H1 (cell line): Measurements from ENCODE around the gene NMRAL1. TPM values are rescaled to one million over a fixed set of nuclear protein-coding genes. Genes with fewer than 3 reads are reported as not detected.

Experiments used
- BACH1 ChIP-seq: IDR thresholded peaks from 2 replicates; pipeline ENCODE4 v1.6.1; 2012; ENCODE audit warnings: low read length, improper control_type of control experiment
- CBX8 ChIP-seq: fragments of 300-800, 300-1000 bp; sonication (generic); IDR thresholded peaks from 2 replicates; pipeline ENCODE4 v1.7.1; 2016; ENCODE audit warnings: low read depth, low read length, borderline replicate concordance
- CHD1 ChIP-seq: IDR thresholded peaks from 2 replicates; pipeline ENCODE4 v1.6.1; 2012; ENCODE audit warnings: low read depth, low read length, improper control_type of control experiment
- CHD2 ChIP-seq: IDR thresholded peaks from 2 replicates; pipeline ENCODE4 v1.6.1; 2012; ENCODE audit warnings: low read length, improper control_type of control experiment
- EZH2 ChIP-seq: fragments of 200-600 bp; sonication (generic); IDR thresholded peaks from 2 replicates; pipeline ENCODE4 v1.7.1; 2012; ENCODE audit warnings: low read depth, mild to moderate bottlenecking, moderate library complexity, low read length, inconsistent platforms; ENCODE audit not compliant: severe bottlenecking
- JUND ChIP-seq: IDR thresholded peaks from 2 replicates; pipeline ENCODE4 v1.6.1; 2011; ENCODE audit warnings: mild to moderate bottlenecking, improper control_type of control experiment, low read length
- KDM1A ChIP-seq: fragments of 200-600, 300-600 bp; sonication (generic); IDR thresholded peaks from 2 replicates; pipeline ENCODE4 v1.7.1; 2016; ENCODE audit warnings: mild to moderate bottlenecking, low read length, borderline replicate concordance
- KDM5A ChIP-seq: fragments of 200-600 bp; IDR thresholded peaks from 2 replicates; pipeline ENCODE4 v1.7.1; 2012; ENCODE audit warnings: mild to moderate bottlenecking, low read length, inconsistent platforms, mixed read lengths
- NRF1 ChIP-seq: IDR thresholded peaks from 2 replicates; pipeline ENCODE4 v1.6.1; 2011; ENCODE audit warnings: mild to moderate bottlenecking, low read depth, low read length, improper control_type of control experiment
- POLR2A ChIP-seq, 2 experiments: IDR thresholded peaks; 1 replicate in 1 of 2; 2 replicates in 1 of 2; pipeline ENCODE4 v1.6.1; 2011; ENCODE audit warnings: low read depth in 2 of 2, low read length in 2 of 2, mild to moderate bottlenecking in 2 of 2; ENCODE audit errors: control extremely low read depth in 1 of 2
- RBBP5 ChIP-seq: IDR thresholded peaks from 2 replicates; pipeline ENCODE4 v1.7.1; 2012; ENCODE audit warnings: low read depth, mild to moderate bottlenecking, inconsistent platforms, low read length, moderate library complexity, borderline replicate concordance
- SIRT6 ChIP-seq: IDR thresholded peaks from one replicate; pipeline ENCODE4 v1.7.1; 2012; ENCODE audit warnings: low read length, inconsistent platforms
- SP2 ChIP-seq: IDR thresholded peaks from 2 replicates; pipeline ENCODE4 v1.6.1; 2012; ENCODE audit warnings: mild to moderate bottlenecking, low read length, inconsistent platforms
- SP4 ChIP-seq: IDR thresholded peaks from 2 replicates; pipeline ENCODE4 v1.6.1; 2012; ENCODE audit warnings: low read length, inconsistent platforms
- SRF ChIP-seq: IDR thresholded peaks from 2 replicates; pipeline ENCODE4 v1.6.1; 2011; ENCODE audit warnings: mild to moderate bottlenecking, low read depth, low read length, moderate library complexity
- TAF7 ChIP-seq: optimal IDR thresholded peaks from 2 replicates; pipeline ENCODE3; 2011; ENCODE audit warnings: low read depth, mild to moderate bottlenecking, inconsistent platforms, low read length, moderate library complexity, borderline replicate concordance
- TEAD4 ChIP-seq: IDR thresholded peaks from 2 replicates; pipeline ENCODE4 v1.6.1; 2012; ENCODE audit warnings: low read depth, low read length, inconsistent platforms, mixed read lengths
- YY1 ChIP-seq: IDR thresholded peaks from 2 replicates; pipeline ENCODE4 v1.6.1; 2011; ENCODE audit warnings: low read depth, mild to moderate bottlenecking, low read length
- ZNF274 ChIP-seq: IDR thresholded peaks from 2 replicates; pipeline ENCODE4 v1.7.0; 2012; ENCODE audit warnings: low read length, borderline replicate concordance; ENCODE audit errors: extremely low read depth
- polyA plus RNA-seq, 7 experiments: library from polyadenylated mRNA; depleted of rRNA in 3 of 7; stranded (reverse) in 5 of 7; unstranded in 2 of 7; fragments of >200 nt in 5 of 7; fragments of 200-250 nt in 2 of 7; gene quantifications; 1 replicate in 5 of 7; 2 replicates in 1 of 7; 4 replicates in 1 of 7; pipeline versions ENCODE4 v1.2.1 to v1.2.3, GENCODE V29; 2011 to 2013; ENCODE audit warnings: missing spikeins in 2 of 7, mixed read lengths in 2 of 7
- total RNA-seq: library from RNA; stranded (reverse); fragmentation: NEBNext Ultra II Directional; extraction: Animal tissue kit (Norgen Biotek cat#: 25700); gene quantifications from 2 replicates; pipeline ENCODE4 v1.2.1, GENCODE V29; 2021
- TF ChIP-seq, protein P1 (sequence below): IDR thresholded peaks from 2 replicates; pipeline ENCODE4 v1.6.1; 2012; ENCODE audit warnings: inconsistent platforms
- TF ChIP-seq, protein P2 (sequence below), 3 experiments: IDR thresholded peaks; 1 replicate in 2 of 3; 2 replicates in 1 of 3; pipeline versions ENCODE4 v1.5.1 to v1.6.1; 2011; ENCODE audit warnings: low read length in 3 of 3, mild to moderate bottlenecking in 3 of 3, inconsistent platforms in 2 of 3, low read depth in 1 of 3, moderate library complexity in 1 of 3; ENCODE audit not compliant: insufficient read depth in 1 of 3; ENCODE audit errors: control extremely low read depth in 1 of 3
- TF ChIP-seq, protein P3 (sequence below): IDR thresholded peaks from 2 replicates; pipeline ENCODE4 v1.6.1; 2012; ENCODE audit warnings: low read length, inconsistent platforms

NMRAL1 gene
- total and polyA plus RNA-seq, 2 of the 8 experiments (the other 6 are each of a cell fraction or from before 2014, with no cell fraction given), result 66.8 to 143 TPM

DNA sequence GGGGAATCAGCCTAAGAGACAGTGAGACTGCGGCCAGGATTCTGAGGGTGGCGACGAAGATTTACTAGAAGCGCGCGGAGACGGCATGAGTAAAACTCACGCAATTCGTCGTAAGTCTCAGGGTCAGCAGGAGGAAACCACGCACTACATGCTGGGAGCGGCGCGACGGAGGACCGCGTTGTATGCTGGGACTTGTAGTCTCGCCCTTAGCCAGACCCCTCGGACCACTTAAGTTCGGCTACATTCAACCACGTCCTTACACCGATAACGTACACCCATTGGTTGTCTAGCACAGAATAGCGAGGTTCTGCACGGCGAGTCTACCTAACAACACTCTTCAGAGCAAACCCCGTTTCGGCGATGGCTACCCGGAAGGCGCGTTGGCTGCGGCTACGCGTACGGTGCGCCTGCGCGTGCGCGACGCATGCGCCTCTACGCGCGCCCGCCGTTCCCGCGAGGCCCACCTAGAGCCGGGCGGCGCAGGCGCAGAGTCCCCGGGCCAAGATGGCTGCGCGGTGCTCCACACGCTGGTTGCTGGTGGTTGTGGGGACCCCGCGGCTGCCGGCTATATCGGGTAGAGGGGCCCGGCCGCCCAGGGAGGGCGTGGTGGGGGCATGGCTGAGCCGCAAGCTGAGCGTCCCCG is 48.9 kb downstream of the NMRAL1 start, which contains the start of gene DNAJA3 (continued):
- TF ChIP-seq KDM5A (peak; percentile 91), SP4 (peak; percentile 88; the same call in 1 of the 2 replicates), NRF1 (peak; percentile 99), SRF (no peak), YY1 (peak; percentile 94), SIRT6 (no peak), CBX8 (no peak), RBBP5 (peak; percentile 91), ZNF274 (no peak), EZH2 (no peak), BACH1 (no peak), TEAD4 (no peak), CHD2 (peak; percentile 96), KDM1A (no peak), JUND (no peak), SP2 (no peak), POLR2A (IDR thresholded peaks at IDR 0.05; ENCODE audit: control extremely low read depth in 1 of 2, low read depth in 2 of 2, low read length in 2 of 2) (peak; percentile 86 to 93), TAF7 (peak; percentile 64), CHD1 (no peak)
- TF ChIP-seq, protein P1, sequence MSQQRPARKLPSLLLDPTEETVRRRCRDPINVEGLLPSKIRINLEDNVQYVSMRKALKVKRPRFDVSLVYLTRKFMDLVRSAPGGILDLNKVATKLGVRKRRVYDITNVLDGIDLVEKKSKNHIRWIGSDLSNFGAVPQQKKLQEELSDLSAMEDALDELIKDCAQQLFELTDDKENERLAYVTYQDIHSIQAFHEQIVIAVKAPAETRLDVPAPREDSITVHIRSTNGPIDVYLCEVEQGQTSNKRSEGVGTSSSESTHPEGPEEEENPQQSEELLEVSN, result peak; percentile 53
- TF ChIP-seq, protein P2, sequence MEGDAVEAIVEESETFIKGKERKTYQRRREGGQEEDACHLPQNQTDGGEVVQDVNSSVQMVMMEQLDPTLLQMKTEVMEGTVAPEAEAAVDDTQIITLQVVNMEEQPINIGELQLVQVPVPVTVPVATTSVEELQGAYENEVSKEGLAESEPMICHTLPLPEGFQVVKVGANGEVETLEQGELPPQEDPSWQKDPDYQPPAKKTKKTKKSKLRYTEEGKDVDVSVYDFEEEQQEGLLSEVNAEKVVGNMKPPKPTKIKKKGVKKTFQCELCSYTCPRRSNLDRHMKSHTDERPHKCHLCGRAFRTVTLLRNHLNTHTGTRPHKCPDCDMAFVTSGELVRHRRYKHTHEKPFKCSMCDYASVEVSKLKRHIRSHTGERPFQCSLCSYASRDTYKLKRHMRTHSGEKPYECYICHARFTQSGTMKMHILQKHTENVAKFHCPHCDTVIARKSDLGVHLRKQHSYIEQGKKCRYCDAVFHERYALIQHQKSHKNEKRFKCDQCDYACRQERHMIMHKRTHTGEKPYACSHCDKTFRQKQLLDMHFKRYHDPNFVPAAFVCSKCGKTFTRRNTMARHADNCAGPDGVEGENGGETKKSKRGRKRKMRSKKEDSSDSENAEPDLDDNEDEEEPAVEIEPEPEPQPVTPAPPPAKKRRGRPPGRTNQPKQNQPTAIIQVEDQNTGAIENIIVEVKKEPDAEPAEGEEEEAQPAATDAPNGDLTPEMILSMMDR (IDR thresholded peaks at IDR 0.05; ENCODE audit: control extremely low read depth in 1 of 3, insufficient read depth in 1 of 3, low read depth in 1 of 3, low read length in 3 of 3), result no peak
- TF ChIP-seq, protein P3, sequence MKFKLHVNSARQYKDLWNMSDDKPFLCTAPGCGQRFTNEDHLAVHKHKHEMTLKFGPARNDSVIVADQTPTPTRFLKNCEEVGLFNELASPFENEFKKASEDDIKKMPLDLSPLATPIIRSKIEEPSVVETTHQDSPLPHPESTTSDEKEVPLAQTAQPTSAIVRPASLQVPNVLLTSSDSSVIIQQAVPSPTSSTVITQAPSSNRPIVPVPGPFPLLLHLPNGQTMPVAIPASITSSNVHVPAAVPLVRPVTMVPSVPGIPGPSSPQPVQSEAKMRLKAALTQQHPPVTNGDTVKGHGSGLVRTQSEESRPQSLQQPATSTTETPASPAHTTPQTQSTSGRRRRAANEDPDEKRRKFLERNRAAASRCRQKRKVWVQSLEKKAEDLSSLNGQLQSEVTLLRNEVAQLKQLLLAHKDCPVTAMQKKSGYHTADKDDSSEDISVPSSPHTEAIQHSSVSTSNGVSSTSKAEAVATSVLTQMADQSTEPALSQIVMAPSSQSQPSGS, result 0 out of 2 replicates have a peak, but pooled peaks have one; percentile 15
